PC-3 (cell line): ENCODE data around the gene BATF.

Experiments
- CTCF ChIP-seq: fragments of 300-600 bp; sonication (generic); conservative IDR thresholded peaks from 2 replicates; pipeline ENCODE4 v1.5.1; 2017; ENCODE audit warnings: antibody characterized with exemption, low read depth, mild to moderate bottlenecking, low read length
- EZH2 ChIP-seq: fragments of 300-600 bp; sonication (generic); IDR thresholded peaks from one replicate; pipeline ENCODE4 v1.6.1; 2017; ENCODE audit warnings: antibody characterized with exemption, mild to moderate bottlenecking, low read length; ENCODE audit not compliant: unreplicated experiment

- TF ChIP-seq CTCF: no peak
- no peak for TF ChIP-seq EZH2
Observed at GRCh38 chr14:75577090-75577489, 54.8 kb downstream of the BATF start.
